CD4-positive, alpha-beta T cell (primary cell): ENCODE measurements around the gene MAP3K20. TPM values are rescaled to one million over a fixed set of nuclear protein-coding genes. Genes with fewer than 3 reads are reported as not detected.

Source experiments
- ATAC-seq: fragments of 200-7000 bp; cut with Tn5 transposase; one replicate; pipeline ENCODE4 v1.10.0; 2022; ENCODE audit warnings: mild to moderate bottlenecking; ENCODE audit not compliant: poor library complexity
- CTCF ChIA-PET: fragments of 350-600 bp; sonication (Branson Sonifier 250); formaldehyde crosslinking; loops from one replicate; lab custom pipeline; 2021; ENCODE audit warnings: antibody characterized with exemption, inconsistent platforms; lab: Charles Lee
- POLR2A ChIA-PET: fragments of 350-600 bp; sonication (Branson Sonifier 250); formaldehyde crosslinking; loops from one replicate; lab custom pipeline; 2021; ENCODE audit warnings: antibody characterized with exemption, inconsistent platforms; lab: Charles Lee
- DNase-seq, 14 experiments: peaks; one replicate each; pipeline ENCODE4 v3.0.0-alpha.2; 2013 to 2020; ENCODE audit warnings: mixed read lengths in 2 of 14
- H3K27ac ChIP-seq, 2 donors: one replicate each; pipeline versions ENCODE4 v1.5.1 to v1.7.0; 2013; ENCODE audit warnings: low read length in 2 of 2, low read depth in 1 of 2, mild to moderate bottlenecking in 1 of 2
- H3K27me3 ChIP-seq, 2 experiments: 1 replicate in 1 of 2; 2 replicates in 1 of 2; pipeline versions ENCODE4 v1.6.1 to v1.7.0; 2013; ENCODE audit warnings: low read length in 2 of 2, control low read depth in 1 of 2, mild to moderate bottlenecking in 1 of 2, moderate library complexity in 1 of 2; ENCODE audit not compliant: insufficient read depth in 2 of 2, control insufficient read depth in 1 of 2
- H3K36me3 ChIP-seq: one replicate; pipeline ENCODE4 v1.6.1; 2013; ENCODE audit warnings: low read length, control low read depth; ENCODE audit not compliant: insufficient read depth
- H3K4me1 ChIP-seq: one replicate; pipeline ENCODE4 v1.6.1; 2013; ENCODE audit warnings: low read length, control low read depth; ENCODE audit not compliant: insufficient read depth
- H3K4me3 ChIP-seq: one replicate; pipeline ENCODE4 v1.5.1; 2013; ENCODE audit warnings: mild to moderate bottlenecking, low read length, moderate library complexity
- H3K9me3 ChIP-seq, 2 experiments: 1 replicate in 1 of 2; 2 replicates in 1 of 2; pipeline versions ENCODE4 v1.6.1 to v1.7.0; 2013; ENCODE audit warnings: low read length in 2 of 2, mild to moderate bottlenecking in 2 of 2, control low read depth in 1 of 2, moderate library complexity in 1 of 2; ENCODE audit not compliant: control insufficient read depth in 1 of 2, insufficient read depth in 1 of 2
- H3K27ac Mint-ChIP-seq: one replicate; pipeline ENCODE4 v1.8.0; 2020; ENCODE audit warnings: mixed read lengths
- H3K27me3 Mint-ChIP-seq: one replicate; pipeline ENCODE4 v1.8.0; 2021; ENCODE audit warnings: mixed read lengths
- H3K36me3 Mint-ChIP-seq: one replicate; pipeline ENCODE4 v1.8.0; 2021; ENCODE audit warnings: low read depth, mixed read lengths
- H3K4me1 Mint-ChIP-seq: one replicate; pipeline ENCODE4 v1.8.0; 2021; ENCODE audit warnings: low read depth, mixed read lengths
- H3K4me3 Mint-ChIP-seq: one replicate; pipeline ENCODE4 v1.8.0; 2020; ENCODE audit warnings: mild to moderate bottlenecking, mixed read lengths
- H3K9me3 Mint-ChIP-seq: one replicate; pipeline ENCODE4 v1.8.0; 2020; ENCODE audit warnings: mixed read lengths
- intact Hi-C, 2 experiments: fragments of 100-400 bp; cut with DNase I in 1 of 2; cut with micrococcal nuclease in 1 of 2; formaldehyde crosslinking; loops; one replicate each; pipeline versions ENCODE4 v1.15.1 to v1.9.0; 2023 to 2025; cut with DNase I, micrococcal nuclease
- total RNA-seq, 174 experiments: library from RNA in 2 of 174; stranded (reverse) in 2 of 174; gene quantifications; one replicate each; pipeline ENCODE4 v1.2.3 and lab custom pipeline; 2021 to 2026
- TF ChIP-seq, protein P1 (sequence below): fragments of 200-600 bp; IDR thresholded peaks from one replicate; pipeline ENCODE4 v1.8.0; 2022; ENCODE audit warnings: antibody characterized with exemption, mild to moderate bottlenecking

Gene MAP3K20
- total RNA-seq, 2 experiments from 2014 or later: 0.36 to 0.39 TPM

GRCh38 chr2:173136067-173136466, 60.4 kb downstream of the MAP3K20 start:
- CTCF ChIA-PET: no interaction called here

DNA sequence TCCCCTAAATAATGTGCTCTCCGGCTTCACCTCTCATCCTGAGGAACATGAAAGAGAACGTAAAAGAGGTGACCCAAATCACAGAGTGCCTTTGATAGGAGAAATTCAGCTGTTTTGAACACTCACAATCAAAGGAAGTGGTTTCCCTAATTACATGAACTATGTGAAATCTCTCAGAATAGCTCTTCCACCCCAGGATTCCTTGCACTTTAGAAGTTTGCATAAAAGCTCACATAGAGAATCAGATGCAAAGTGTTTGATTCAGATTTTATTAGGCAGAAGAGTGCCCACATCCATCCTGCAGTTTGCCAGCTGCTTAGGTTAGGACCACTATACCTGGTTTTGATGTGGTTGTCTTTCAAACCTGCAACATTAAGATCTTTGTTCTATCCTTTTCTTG, 61.0 kb downstream of the MAP3K20 start:
- CTCF ChIA-PET: no interaction called here
- no peaks in the 10 kb centered on the region for H3K9me3 ChIP-seq
- H3K27ac ChIP-seq: no peak overlapping the region
- no peaks in the 10 kb centered on the region for H3K9me3 Mint-ChIP-seq
- no peaks in the 10 kb centered on the region for H3K27me3 ChIP-seq
- no peaks in the 10 kb centered on the region for H3K36me3 ChIP-seq
- POLR2A ChIA-PET: no interaction called here
- H3K27ac Mint-ChIP-seq: no peak overlapping the region
- H3K27me3 Mint-ChIP-seq: peaks cover 18% of the 10 kb centered on the region
- TF ChIP-seq, protein P1, sequence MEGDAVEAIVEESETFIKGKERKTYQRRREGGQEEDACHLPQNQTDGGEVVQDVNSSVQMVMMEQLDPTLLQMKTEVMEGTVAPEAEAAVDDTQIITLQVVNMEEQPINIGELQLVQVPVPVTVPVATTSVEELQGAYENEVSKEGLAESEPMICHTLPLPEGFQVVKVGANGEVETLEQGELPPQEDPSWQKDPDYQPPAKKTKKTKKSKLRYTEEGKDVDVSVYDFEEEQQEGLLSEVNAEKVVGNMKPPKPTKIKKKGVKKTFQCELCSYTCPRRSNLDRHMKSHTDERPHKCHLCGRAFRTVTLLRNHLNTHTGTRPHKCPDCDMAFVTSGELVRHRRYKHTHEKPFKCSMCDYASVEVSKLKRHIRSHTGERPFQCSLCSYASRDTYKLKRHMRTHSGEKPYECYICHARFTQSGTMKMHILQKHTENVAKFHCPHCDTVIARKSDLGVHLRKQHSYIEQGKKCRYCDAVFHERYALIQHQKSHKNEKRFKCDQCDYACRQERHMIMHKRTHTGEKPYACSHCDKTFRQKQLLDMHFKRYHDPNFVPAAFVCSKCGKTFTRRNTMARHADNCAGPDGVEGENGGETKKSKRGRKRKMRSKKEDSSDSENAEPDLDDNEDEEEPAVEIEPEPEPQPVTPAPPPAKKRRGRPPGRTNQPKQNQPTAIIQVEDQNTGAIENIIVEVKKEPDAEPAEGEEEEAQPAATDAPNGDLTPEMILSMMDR: no peak
- H3K4me1 Mint-ChIP-seq: peaks cover 27% of the 10 kb centered on the region
- ATAC-seq: no peak
- H3K4me3 Mint-ChIP-seq: no peak overlapping the region
- no peaks in the 10 kb centered on the region for H3K36me3 Mint-ChIP-seq
- intact Hi-C loops: no loop called here
- peaks cover 11% of the 10 kb centered on the region for H3K4me1 ChIP-seq
- no peak for DNase-seq
- no peak overlapping the region for H3K4me3 ChIP-seq

More at GRCh38 chr2:173136067-173136466, 60.4 kb downstream of the MAP3K20 start:
- Histone ChIP-seq H3K4me1 (peaks cover 11% of the 10 kb centered on the region), H3K9me3 (no peaks in the 10 kb centered on the region), H3K27me3 (no peaks in the 10 kb centered on the region), H3K27ac (no peak overlapping the region), H3K4me3 (no peak overlapping the region), H3K36me3 (no peaks in the 10 kb centered on the region)
- Mint-ChIP-seq H3K36me3 (no peaks in the 10 kb centered on the region), H3K4me3 (no peak overlapping the region), H3K9me3 (no peaks in the 10 kb centered on the region), H3K27me3 (peaks cover 22% of the 10 kb centered on the region), H3K4me1 (peaks cover 27% of the 10 kb centered on the region), H3K27ac (no peak overlapping the region)
- DNase-seq (no peak), ATAC-seq (no peak)
- POLR2A ChIA-PET: no interaction called here
- intact Hi-C loops: no loop called here
- TF ChIP-seq, protein P1: no peak

GRCh38 chr2:173137610-173138009, 62.0 kb downstream of the MAP3K20 start:
- Histone ChIP-seq H3K4me3 (no peak overlapping the region), H3K27me3 (no peaks in the 10 kb centered on the region), H3K27ac (no peak overlapping the region), H3K36me3 (no peaks in the 10 kb centered on the region), H3K9me3 (no peaks in the 10 kb centered on the region), H3K4me1 (peaks cover 11% of the 10 kb centered on the region)
- Mint-ChIP-seq H3K4me1 (peaks cover 27% of the 10 kb centered on the region), H3K4me3 (no peak overlapping the region), H3K27ac (no peak overlapping the region), H3K27me3 (peaks cover 8% of the 10 kb centered on the region), H3K9me3 (no peaks in the 10 kb centered on the region), H3K36me3 (no peaks in the 10 kb centered on the region)
- DNase-seq (no peak), ATAC-seq (no peak)
- ChIA-PET POLR2A (no interaction called here), CTCF (no interaction called here)
- intact Hi-C loops: no loop called here
- TF ChIP-seq, protein P1: no peak
